ENCODE data around the gene SP6.

SP6 gene

GRCh38 chr17:47882695-47883588 lies 32.0 kb upstream of the SP6 start:
- intact Hi-C loops (cut with DNase I) = no loop called here

GRCh38 chr17:47882247-47882646 lies 31.3 kb upstream of the SP6 start:
- intact Hi-C loops (cut with DNase I) = no loop called here
- peak in 9 of 42 donors; percentile 2 to 51 (median 16) for DNase-seq

More at GRCh38 chr17:47882695-47883588, 32.0 kb upstream of the SP6 start:
- no peak for DNase-seq

GRCh38 chr17:47879776-47880454 lies 29.0 kb upstream of the SP6 start:
- intact Hi-C loops (cut with DNase I) = no loop called here
- no peak for DNase-seq

GRCh38 chr17:47879028-47879585 lies 28.1 kb upstream of the SP6 start:
- no peak for DNase-seq
- intact Hi-C loops (cut with DNase I) = no loop called here

- no peak for DNase-seq
- intact Hi-C loops (cut with DNase I) = no loop called here
These were observed 27.5 kb upstream of the SP6 start for GRCh38 chr17:47878203-47879027.

- no peak for DNase-seq
- intact Hi-C loops (cut with DNase I) = no loop called here
These were observed 26.5 kb upstream of the SP6 start for GRCh38 chr17:47877368-47878034.

- intact Hi-C loops (cut with DNase I) = no loop called here
- no peak for DNase-seq
These were observed 24.3 kb upstream of the SP6 start for GRCh38 chr17:47875011-47875985.

- intact Hi-C loops (cut with DNase I) = no loop called here
These were observed 22.5 kb upstream of the SP6 start for GRCh38 chr17:47873200-47874090.

GRCh38 chr17:47872651-47873161 lies 21.7 kb upstream of the SP6 start:
- intact Hi-C loops (cut with DNase I) = no loop called here
- DNase-seq = no peak

More at GRCh38 chr17:47873200-47874090, 22.5 kb upstream of the SP6 start:
- DNase-seq = no peak

- no peak for DNase-seq
- intact Hi-C loops (cut with DNase I) = no loop called here
These were observed 21.2 kb upstream of the SP6 start for GRCh38 chr17:47872019-47872650.

GRCh38 chr17:47871048-47871447 lies 20.1 kb upstream of the SP6 start:
- intact Hi-C loops (cut with DNase I) = no loop called here
- DNase-seq = no peak

- no peak for DNase-seq
- intact Hi-C loops (cut with DNase I) = no loop called here
These were observed 19.1 kb upstream of the SP6 start for GRCh38 chr17:47870056-47870455.

GRCh38 chr17:47869114-47869513 lies 18.2 kb upstream of the SP6 start:
- intact Hi-C loops (cut with DNase I) = no loop called here
- no peak for DNase-seq

- no peak for DNase-seq
- intact Hi-C loops (cut with DNase I) = no loop called here
These were observed 17.0 kb upstream of the SP6 start for GRCh38 chr17:47867813-47868533.

- no peak for DNase-seq
- intact Hi-C loops (cut with DNase I) = no loop called here
These were observed 16.0 kb upstream of the SP6 start for GRCh38 chr17:47866941-47867340.

All from head of caudate nucleus (tissue), 42 donors.